DMS 273 (cell line): ENCODE data around the gene ATF7.
"Not testable (repeated sequence)": the region's sequence is repeated elsewhere in the genome, so short reads cannot be mapped to it uniquely, and the experiment has no call there.

Source experiments
- DNase-seq: peaks from one replicate; lab custom pipeline; 2025; ENCODE audit not compliant: unreplicated experiment; lab: John Stamatoyannopoulos, UW

Gene ATF7

DNA sequence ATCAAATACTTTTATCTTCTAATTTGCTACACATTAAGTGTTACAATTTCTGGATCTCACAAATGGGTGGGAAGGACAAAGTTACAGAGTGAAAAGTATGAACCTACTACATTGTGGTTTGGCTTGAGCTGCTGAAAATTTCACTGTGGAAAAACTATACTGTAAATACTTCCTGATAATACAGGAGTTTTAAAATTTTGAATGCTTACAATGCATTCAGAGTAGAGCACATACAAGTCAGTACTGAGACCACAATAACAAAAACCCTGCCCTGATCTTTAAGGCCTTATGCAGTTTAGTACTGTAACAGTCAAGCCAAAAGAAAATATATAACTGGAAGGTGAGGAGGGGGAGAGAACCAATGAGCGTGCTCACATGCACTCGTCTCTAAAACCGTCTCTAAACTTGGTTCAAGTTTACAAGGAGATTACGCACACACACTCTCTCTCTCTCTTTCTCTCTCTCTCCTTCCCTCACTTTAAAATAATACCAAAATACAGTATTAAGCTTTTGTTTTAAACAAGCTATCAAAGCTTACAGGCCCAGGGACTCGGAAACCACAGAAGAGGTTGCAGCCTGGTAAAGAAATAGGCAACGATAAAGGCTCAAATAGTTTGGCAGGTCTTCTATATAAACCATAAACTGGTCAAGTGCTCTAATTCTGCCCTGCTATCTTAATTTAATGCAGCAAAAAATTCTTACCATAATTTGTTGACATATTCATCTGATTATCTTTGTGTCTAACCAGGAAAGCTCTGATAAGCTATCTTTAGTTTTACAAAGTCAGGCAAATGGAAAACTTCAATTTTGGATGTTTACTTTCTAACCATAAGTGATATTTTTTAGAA lies 58.0 kb downstream of the ATF7 start:
- DNase-seq: no peak

DNA sequence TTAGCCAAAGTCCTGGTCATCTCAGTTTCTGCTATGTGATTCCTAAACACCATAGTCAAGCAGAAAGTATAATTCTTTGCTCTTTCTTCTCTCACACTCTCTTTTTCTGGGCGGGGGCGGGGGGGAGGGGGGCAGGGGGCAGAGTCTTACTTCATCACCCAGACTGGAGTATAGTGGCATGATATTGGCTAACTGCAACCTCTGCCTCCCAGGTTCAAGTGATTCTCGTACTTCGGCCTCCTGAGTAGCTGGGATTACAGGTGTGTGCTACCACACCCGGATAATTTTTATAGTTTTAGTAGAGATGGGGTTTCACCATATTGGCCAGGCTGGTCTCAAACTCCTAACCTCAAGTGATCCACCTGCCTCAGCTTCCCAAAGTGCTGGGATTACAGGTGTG lies 60.8 kb downstream of the ATF7 start:
- not testable (repeated sequence) for DNase-seq

DNA sequence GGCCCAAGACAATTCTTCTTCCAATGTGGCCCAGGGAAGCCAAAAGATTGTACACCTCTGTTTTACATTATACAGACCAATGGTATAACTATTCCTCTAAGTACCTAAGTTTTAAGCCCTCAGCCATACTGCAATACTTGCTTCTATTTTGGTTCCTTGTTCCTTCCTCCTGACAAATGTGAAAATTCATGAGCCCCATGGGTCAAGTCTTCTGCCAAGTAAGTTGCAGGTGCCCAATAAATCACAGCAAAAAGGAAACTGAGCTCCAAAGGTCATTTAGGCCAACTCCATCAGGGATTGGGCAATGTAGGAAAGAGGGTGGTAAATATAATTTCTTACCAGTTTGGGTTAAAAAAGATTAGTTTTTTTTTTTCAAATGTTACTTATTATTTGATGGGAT lies 61.2 kb downstream of the ATF7 start:
- no peak for DNase-seq

DNA sequence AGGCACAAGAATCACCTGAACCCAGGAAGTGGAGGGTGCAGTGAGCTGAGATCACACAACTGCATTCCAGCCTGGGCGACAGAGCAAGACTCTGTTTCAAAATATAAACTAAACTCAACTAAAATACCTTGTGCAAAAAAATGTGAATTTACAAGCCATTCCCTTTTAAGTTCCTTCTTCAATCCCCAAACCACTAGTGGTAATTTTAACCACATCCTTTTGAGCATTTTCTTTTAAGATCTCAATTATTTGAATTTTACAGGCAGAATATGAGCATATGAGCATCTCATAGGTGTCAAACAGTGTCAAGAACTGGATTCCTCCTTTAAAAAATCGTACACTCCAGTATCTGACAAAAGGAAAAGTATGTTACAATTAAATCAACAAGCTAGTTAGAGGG lies 61.9 kb downstream of the ATF7 start:
- no peak for DNase-seq

DNA sequence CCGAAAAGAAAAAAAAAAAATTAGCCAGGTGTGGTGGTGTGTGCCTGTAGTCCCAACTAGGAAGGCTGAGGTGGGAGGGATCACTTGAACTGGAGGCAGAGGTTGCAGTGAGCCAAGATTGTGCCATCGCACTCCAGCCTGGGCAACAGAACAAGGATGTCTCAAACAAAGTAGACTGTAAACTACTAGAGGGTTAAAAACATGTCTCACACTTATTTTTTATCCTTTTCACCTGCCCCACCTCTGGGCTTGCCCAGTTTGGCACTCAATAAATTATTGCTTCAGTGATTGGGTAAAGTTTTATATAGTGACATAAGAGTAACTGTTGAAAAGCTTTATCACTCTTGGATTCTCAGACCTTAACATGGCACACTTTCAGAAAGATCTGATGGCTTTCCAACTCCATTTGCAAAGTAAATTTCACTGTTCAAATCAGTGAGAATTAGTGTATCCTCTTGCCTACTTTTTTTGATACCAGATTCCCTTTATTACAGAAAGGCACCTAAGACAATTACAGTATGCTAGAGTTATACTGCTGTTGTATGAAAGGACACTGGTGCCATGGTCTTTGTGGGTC lies 62.6 kb downstream of the ATF7 start:
- DNase-seq: no peak

DNA sequence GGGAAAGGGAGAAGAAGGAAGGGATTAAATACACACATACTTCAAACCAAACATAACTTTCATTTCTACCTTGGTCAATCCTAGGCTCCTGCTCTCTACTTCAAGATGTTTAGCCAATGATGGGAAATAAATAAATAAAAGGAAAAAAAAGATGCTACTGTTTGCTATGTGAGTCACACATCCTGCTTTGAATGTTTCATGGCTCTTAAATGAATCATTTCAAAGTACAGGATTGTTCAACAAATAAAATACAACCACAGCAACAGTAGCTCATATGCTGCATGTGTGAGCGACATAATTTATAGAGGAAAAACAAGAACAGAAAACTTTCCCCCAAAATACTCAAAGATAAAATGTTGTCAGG lies 64.6 kb downstream of the ATF7 start:
- DNase-seq: no peak

DNA sequence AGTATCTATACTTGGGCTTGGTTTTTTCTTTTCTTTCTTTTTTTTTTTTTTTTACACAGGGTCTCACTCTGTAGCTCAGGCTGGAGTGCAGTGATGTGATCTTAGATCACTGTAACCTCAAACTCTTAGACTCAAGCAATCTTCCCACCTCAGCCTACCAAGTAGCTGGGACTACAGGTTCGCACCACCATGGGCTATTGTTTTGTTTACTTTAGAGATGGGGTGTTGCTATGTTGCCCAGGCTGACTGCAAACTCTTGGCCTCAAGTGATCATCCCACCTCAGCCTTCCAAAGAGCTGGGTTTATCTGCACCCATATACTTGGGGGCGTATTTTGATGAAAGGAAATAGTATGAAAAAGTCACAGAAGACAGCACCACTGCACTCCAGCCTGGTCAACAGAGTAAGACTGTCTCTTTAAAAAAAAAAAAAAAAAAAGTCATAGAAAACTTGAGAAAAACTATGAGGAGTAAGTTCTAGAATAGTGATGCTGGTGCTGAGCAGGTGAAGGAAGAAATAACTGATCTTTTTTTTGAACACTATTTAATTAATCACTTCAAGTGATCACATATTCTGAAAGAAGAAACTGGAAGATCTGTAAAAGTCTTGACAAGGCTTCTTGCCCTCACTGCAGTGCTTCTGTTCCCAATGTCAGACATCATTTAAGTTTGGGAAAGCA lies 65.1 kb downstream of the ATF7 start:
- DNase-seq: no peak

DNA sequence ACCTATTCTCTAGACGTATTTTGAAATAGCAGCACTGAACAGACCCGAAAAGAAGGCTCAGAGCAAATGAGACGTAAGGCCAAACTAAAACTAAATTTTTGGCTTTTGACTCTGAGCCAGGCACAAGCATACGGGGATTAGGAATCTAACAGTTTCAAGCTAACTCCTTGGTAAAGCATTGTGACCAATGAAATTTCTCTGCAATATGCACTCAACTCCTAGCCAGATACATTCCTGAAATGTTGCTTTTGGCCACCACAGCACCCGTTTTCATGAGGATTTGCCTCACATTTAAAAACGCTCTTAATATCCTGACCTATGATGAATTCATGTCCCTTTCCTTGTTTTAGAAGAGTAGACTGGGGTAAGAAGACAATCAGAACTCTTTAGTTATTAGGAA lies 65.8 kb downstream of the ATF7 start:
- DNase-seq: no peak

DNA sequence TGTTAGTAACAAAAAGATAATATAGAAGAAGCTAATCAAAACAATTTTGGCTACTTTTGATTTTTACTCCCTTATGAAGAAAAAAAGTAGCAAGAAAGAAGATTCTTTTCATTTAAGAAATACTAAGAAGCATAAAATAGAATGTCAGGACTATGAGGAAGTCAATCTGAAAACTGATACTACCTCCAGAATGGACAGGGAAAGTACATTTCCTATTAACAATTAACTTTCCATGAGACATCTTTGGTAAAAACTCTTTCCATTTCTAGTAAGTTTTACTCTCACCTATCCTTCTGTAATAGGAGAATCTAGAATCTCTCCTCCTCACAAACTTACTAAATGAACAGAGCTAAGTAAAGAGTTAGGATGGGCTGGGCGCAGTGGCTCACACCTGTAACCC lies 67.6 kb downstream of the ATF7 start:
- no peak for DNase-seq

DNA sequence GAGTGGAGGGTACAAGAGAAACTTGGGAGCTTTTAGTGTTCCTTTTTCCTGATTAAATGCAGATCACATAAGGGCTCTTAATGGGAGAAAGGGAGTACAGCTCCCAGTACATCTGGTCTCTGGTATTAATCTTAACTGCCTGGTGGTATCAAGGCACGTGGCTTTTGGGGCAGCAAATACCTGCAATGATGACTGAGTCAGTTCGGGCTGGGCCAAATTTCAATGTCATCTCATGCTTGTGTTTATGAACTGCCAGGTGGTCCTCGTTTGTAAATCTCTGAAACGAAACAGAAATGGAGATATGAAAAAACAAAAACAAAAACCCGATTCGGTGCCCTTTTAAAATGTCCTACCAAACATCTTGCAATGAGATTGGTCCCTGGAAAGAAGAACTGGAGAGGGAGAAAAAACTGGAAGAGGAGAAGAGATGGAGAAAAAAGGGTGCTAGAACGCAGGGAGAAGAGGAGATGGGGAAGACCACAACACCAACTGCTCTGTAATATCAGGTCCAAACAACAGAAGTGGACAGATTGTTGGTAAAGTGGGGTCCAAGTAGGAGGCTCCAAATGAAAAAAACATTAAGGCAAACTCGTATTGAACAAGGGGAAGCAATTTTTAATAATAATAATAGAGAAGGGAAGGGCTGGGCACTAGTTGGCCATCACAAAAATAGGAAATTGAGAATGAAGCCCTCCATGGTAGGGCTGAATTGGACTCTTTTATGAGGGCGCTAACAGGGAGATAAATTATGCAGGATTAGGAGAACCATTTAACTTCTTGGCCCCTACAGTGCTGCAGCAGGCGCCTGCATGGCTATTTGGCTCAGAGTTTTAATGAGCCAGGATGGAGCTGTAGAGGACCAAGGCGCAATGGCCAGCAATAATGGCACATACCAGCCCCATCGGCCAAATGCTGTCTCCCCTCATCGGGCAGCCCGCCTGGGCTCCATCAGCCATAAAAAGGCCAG lies 73.5 kb downstream of the ATF7 start:
- peak; percentile 46 for DNase-seq

DNA sequence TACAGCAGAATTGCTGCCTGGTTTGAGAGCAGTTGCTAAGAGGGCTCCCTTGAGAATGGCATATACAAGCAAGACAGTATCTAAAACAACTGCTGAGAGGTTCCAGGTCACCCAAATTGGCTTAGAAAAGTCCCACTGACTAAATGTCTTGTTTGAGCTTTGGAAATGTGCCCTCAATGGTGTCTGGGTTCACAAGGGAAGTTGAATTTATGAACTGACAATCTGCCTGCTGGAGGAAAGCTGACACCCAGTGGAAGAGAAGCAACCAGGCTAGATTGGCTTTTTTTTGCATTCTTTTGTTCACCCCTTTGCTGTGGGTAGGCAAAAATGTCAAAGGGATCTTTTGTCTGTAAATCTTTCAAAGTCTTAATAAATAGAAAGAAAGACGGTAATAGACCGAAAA lies 74.3 kb downstream of the ATF7 start:
- DNase-seq: peak; percentile 26

DNA sequence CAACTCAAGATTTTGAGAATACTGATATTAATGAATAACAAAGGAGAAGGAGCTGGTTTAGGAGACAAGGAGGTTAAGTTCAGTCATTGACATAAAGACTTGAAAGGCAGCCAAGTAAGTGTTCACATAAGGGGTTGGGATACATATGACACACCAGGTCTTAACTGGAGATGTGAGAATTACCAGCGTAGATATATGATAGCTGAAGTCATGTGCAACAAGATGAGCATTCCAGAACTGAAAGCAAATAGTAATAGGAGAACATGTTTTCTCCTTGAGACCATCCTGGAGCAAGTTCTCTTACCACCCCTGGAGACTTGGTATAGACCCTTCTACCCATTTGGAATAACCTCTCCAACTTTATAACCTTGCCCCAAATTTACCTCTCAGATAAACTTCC lies 75.6 kb downstream of the ATF7 start:
- DNase-seq: peak; percentile 7

DNA sequence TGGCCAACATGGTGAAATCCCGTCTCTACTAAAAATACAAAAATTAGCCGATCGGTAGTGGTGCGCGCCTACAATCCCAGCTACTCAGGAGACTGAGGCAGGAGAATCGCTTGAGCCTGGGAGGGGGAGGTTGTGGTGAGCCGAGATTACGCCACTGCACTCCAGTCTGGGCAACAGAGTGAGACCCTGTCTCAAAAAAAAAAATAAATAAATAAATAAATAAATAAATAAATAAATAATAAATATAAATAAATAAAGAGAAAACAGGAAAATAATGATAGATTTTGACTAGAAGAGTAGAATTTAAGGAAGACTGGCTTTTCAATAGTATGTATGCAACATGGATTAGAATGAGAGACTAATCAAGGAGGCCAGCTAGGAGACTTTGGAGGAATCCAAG lies 76.1 kb downstream of the ATF7 start:
- DNase-seq: not testable (repeated sequence)

DNA sequence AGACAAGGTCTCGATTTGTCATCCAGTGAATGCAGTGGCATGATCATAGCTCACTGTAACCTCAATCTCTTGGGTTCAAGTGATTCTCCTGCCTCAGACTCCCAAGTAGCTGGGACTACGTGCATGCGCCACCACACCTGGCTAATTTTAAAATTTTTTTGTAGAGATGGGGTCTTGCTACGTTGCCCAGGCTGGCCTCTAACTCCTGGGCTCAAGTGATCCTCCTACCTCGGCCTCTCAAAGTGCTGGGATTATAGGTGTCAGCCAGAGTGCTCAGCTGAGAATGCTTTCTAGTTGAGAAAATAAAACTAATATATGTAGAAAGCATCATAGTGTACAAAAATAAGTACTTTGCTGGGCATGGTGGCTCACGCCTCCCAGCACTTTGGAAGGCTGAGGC lies 77.8 kb downstream of the ATF7 start:
- not testable (repeated sequence) for DNase-seq

DNA sequence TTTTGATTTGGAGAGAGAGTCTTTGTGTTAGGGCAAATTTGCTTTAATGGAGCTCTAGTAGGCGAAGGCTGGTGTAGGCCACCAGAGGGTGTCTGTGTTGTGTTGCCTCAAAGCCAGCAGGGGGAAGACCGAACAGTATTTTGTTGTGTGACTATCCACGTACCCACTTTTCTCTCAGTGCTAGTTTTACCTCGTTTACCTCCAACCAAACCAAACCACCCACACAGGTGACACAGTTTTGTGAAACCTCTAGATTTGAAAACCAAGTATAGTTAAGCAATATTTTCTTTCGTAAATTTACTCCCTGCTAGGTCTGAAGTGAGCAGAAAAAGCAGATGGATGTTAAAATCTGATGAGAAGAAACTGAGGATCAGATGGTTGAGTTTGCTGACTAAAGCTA lies 82.6 kb downstream of the ATF7 start:
- peak; percentile 70 for DNase-seq

DNA sequence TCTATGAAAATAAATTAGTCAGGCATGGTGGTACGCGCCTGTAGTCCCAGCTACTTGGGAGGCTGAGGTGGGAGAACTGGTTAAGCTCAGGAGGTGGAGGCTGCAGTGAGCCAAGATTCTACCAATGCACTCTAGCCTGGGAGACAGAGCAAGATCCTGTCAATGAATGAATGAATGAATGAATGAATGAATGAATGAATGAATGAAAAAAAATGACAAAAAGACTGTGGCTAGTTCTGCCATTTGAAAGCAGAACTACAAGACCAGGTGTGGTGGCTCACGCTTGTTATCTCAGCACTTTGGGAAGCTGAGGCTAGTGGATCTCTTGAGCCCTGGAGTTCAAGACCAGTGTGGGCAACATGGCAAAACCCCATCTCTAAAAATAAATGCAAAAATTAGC lies 86.7 kb downstream of the ATF7 start:
- no peak for DNase-seq

DNA sequence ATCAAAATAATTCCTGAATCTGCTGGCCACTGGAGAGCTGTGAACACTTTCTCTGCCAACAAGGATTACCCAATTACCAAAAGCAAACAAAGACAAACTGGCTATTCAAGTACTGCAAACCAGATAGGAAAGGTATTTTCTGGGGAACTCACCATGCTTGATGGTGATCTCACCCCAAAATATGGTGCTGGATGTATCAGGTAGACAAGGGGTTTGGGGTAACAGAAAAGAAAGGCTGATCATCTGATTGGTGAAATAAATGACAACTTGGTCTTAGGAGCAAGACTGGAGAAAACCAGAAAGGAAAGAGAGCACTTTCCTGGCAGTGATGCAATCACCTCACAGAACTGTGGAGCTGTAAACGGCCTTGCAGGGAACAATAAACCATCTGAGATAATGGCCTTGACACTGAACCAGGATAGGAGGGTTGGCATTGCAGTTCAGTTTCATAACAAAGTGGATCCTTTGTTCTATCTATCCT lies 87.9 kb downstream of the ATF7 start:
- DNase-seq: no peak

DNA sequence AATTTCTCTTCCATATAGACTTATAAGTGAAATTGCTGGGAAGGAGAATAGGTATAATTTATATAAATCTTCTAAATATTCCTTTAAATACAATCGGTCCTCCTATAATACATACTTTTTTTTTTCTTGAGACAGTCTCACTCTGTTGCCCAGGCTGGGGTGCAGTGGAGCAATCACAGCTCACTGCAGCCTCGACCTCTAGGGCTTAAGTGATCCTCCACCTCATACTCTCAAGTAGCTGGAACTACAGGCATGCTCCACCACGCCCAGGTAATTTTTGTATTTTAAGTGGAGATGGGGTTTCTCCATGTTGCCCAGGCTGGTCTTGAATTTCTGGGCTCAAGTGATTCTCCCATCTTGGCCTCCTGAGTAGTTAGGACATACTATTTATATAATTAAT lies 89.2 kb downstream of the ATF7 start:
- no peak for DNase-seq

DNA sequence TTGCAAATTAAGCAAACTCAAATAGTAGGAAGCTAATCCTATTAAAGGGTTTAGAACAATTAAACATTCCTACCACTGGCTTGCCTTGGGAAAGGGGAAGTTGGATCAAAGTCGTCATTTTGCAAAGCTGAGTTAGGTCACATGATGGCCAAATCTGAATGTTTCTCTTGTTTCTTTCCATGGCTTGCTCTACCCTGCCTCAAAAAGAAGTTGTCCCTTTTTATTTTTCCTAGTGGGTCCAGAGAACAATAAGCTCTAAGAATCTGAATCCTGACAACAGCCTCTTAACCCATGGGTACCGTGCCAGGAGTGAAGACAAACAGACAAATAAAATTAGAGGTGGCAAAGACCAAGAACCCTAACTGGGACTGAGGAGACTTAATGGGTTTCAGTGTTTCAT lies 92.7 kb downstream of the ATF7 start:
- DNase-seq: no peak

DNA sequence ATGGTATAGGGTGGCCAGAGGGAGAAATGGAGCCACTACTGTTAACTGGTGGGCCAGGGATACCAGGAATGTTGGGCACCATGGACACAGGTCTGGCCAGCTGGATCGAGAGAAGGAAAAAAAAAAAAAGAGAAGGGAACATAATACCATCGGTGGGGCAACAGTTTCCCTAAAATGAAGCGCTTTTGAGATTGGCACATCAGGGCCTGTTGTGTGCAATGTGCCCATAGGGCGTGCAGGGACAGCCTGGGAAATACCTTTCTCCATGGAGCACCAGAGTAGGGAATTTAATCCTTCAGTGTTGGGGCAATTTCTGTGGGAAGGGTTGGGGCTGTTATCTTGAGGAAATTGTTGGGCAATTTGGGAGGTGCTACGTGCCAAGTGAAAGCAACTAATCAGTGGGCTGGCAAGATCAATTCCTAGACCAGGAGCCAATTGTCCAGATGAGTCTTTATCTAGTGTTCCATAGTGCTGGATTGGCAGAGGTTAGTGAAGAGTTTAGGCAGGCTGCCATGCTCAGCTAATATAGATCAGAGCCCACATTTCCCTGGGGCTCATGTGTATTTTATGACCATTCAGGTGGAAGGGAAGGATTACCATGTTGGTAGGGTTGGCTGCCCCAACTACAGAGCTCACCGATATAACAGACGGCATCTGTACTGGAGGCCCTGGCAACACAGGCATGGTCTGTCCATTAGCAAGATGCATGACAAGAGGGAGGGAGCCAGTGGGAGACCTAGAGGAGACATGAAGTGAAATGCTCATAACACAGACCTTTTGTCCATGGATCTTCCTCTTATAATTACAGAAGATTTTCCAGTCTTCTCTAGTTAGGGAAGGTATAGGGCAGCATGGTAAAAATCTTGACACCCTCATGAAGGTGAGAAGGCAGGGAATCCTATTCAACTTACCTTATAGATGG lies 93.4 kb downstream of the ATF7 start:
- peak; percentile 81 for DNase-seq
